Hepatocyte (in vitro differentiated cells): ENCODE data around the gene CYP3A7.

Experiments
- EZH2 ChIP-seq: fragments of 200-600 bp; sonication (generic); IDR thresholded peaks from 2 replicates; pipeline ENCODE4 v1.6.1; 2016; ENCODE audit warnings: antibody characterized with exemption, mild to moderate bottlenecking, borderline replicate concordance
- EZH2phosphoT487 ChIP-seq: fragments of 200-600 bp; sonication (generic); IDR thresholded peaks from one replicate; pipeline ENCODE4 v1.6.1; 2018; ENCODE audit warnings: antibody characterized with exemption, mild to moderate bottlenecking, low read depth, moderate library complexity; ENCODE audit not compliant: unreplicated experiment, severe bottlenecking
- TF ChIP-seq, protein P1 (sequence below): fragments of 200-600 bp; sonication (generic); IDR thresholded peaks from 2 replicates; pipeline ENCODE4 v1.5.1; 2016; ENCODE audit warnings: antibody characterized with exemption, mild to moderate bottlenecking; ENCODE audit not compliant: poor library complexity

DNA sequence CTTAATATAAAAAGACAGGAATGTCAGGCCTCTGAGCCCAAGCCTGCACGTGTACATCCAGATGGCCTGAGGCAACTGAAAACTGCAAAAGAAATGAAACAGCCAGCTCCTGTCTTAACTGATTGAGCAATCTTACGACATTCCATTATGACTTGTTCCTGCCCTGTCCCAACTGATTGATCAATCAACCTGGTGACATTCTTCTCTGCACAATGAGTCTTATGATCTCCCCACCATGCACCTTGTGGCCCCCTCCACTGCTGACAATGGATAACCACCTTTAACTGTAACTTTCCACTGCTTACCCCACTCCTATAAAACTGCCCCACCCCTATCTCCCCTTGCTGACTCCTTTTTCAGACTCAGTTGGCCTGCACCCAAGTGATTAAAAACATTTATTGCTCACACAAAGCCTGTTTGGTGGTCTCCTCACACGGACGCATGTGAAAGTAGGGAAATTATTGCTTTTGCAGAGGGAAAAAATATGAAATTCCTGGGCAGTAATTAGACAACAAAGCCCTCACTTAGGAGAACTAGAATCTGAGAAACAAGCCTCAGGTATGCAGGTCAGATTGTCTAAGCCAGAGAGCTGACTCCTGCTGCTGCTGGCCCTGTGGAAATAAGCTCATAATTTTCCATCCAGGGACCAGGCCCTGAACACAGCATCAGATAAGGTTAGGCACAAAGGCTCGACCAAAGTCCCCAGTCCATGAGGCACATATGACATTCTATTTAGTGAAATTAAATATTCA is 5.3 kb downstream of the CYP3A7 start:
- TF ChIP-seq, protein P1, sequence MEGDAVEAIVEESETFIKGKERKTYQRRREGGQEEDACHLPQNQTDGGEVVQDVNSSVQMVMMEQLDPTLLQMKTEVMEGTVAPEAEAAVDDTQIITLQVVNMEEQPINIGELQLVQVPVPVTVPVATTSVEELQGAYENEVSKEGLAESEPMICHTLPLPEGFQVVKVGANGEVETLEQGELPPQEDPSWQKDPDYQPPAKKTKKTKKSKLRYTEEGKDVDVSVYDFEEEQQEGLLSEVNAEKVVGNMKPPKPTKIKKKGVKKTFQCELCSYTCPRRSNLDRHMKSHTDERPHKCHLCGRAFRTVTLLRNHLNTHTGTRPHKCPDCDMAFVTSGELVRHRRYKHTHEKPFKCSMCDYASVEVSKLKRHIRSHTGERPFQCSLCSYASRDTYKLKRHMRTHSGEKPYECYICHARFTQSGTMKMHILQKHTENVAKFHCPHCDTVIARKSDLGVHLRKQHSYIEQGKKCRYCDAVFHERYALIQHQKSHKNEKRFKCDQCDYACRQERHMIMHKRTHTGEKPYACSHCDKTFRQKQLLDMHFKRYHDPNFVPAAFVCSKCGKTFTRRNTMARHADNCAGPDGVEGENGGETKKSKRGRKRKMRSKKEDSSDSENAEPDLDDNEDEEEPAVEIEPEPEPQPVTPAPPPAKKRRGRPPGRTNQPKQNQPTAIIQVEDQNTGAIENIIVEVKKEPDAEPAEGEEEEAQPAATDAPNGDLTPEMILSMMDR = no peak
- TF ChIP-seq EZH2 (no peak), EZH2phosphoT487 (no peak)
